Vagina (tissue), 2 donors: ENCODE data around the gene ZNF692. TPM values are rescaled to one million over a fixed set of nuclear protein-coding genes. Genes with fewer than 3 reads are reported as not detected.

Experiments
- DNase-seq, 2 donors: peaks; one replicate each; pipeline ENCODE4 v3.0.0-alpha.2; 2017; ENCODE audit errors: extremely low spot score in 2 of 2
- H3K27ac ChIP-seq: fragments of 200-600 bp; sonication (generic); one replicate; pipeline ENCODE4 v1.5.1; 2019
- H3K27me3 ChIP-seq: fragments of 200-600 bp; sonication (generic); one replicate; pipeline ENCODE4 v1.5.1; 2019
- H3K36me3 ChIP-seq, 2 donors: fragments of 200-600 bp; sonication (generic); one replicate each; pipeline ENCODE4 v1.5.1; 2017 to 2019
- H3K4me1 ChIP-seq: fragments of 200-600 bp; sonication (generic); one replicate; pipeline ENCODE4 v1.5.1; 2019
- H3K4me3 ChIP-seq, 2 donors: fragments of 200-600 bp; sonication (generic); 1 replicate in 1 of 2; 2 replicates in 1 of 2; pipeline ENCODE4 v1.5.1; 2016 to 2019
- H3K9me3 ChIP-seq: fragments of 200-600 bp; sonication (generic); one replicate; pipeline ENCODE4 v1.5.1; 2019
- CTCF ChIP-seq, 3 experiments: fragments of 450-650 bp in 2 of 3; fragments of 200-600 bp in 1 of 3; sonication (generic) in 1 of 3; IDR thresholded peaks; one replicate each; pipeline ENCODE4 v1.5.1; 2017 to 2019; ENCODE audit warnings: antibody characterized with exemption in 3 of 3, mild to moderate bottlenecking in 2 of 3, moderate library complexity in 2 of 3
- POLR2A ChIP-seq, 2 donors: fragments of 450-650 bp; IDR thresholded peaks; one replicate each; pipeline ENCODE4 v1.6.1; 2017; ENCODE audit warnings: antibody characterized with exemption in 2 of 2, mild to moderate bottlenecking in 2 of 2, moderate library complexity in 2 of 2
- POLR2AphosphoS5 ChIP-seq, 2 donors: sonication (generic); formaldehyde crosslinking; IDR thresholded peaks; one replicate each; pipeline ENCODE4 v1.9.0; 2017; ENCODE audit warnings: antibody characterized with exemption in 2 of 2, mild to moderate bottlenecking in 2 of 2, low read depth in 1 of 2; ENCODE audit not compliant: insufficient read depth in 1 of 2
- intact Hi-C: fragments of 100-400 bp; cut with DNase I; formaldehyde crosslinking; loops from one replicate; pipeline ENCODE4 v1.15.1; 2023
- total RNA-seq: library from RNA; depleted of rRNA; stranded (reverse); fragments of >200 nt; gene quantifications from one replicate; pipeline ENCODE4 v1.2.3, GENCODE V29; 2016

Gene ZNF692
- total RNA-seq, 1 donor from 2014 or later = 46.7 TPM

DNA sequence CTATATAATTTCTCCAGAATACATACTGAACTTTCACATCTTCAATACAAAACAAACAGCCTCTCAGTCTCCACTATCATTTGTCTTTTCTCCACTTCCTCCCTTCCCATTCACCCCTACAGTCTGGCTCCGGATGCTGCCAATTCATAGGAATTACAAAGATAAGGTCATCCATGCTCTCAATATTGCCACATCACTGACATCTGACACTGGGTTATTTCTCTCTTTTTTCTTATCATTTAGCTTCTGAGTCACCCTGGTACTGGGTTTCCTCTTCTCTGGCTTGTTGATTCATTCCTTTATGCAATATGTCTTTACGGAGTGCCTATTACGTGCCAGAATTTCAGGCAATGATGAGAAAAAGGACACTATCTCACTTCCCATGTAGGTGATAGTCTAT is 30.0 kb downstream of the ZNF692 start:
- H3K27ac ChIP-seq = no peak overlapping the region
- peaks cover 0 to under 1% of the 10 kb centered on the region in 2 donors for H3K36me3 ChIP-seq
- H3K9me3 ChIP-seq = no peaks in the 10 kb centered on the region
- intact Hi-C loops = no loop called here
- TF ChIP-seq POLR2A (IDR thresholded peaks at IDR 0.05) = no peak
- TF ChIP-seq CTCF (IDR thresholded peaks at IDR 0.05) = no peak
- no peak for TF ChIP-seq POLR2AphosphoS5 (IDR thresholded peaks at IDR 0.05; ENCODE audit: insufficient read depth in 1 of 2, low read depth in 1 of 2)
- DNase-seq = no peak
- H3K27me3 ChIP-seq = no peaks in the 10 kb centered on the region
- H3K4me1 ChIP-seq = peaks cover 25% of the 10 kb centered on the region
- no peak overlapping the region for H3K4me3 ChIP-seq

DNA sequence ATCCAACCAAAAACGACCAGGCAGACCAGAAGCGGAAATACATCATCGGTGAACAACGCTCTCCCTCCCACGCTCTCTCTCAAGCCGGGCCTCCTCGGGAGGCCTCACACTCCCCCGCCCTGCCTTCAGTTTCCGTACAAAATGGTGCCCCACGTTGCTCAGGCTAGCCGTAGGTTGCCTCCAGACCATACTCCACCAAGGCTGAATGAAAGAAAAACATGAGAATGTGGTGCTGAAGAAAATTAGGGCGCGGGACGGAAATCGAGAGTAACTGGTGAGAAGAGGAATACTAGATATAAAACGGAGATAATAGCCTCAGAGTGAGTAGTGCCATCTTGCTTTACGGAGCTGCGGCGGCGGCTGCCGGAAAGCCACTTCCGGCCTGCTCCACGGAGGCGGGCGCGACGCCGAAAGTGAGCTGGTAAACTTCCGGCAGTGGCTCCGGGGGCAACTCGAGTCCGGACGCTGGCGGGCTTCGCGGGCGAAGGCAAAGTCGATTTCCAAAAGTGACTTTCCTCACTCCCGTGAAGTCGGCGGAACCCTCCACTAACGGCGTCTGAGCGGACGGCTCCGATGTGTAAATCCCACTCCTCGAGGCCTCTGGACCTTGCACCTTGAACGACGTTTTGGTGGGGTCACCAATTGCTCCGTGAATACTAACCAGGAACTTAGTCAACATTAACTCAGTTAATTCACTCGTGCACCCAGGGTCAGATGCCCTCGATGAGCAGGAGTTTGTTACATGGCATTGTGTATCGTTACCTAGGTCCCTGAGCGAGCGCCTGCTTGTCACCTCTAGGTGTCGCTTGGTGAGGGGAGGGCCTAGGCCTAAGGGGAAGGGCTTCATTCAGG is 32.8 kb downstream of the ZNF692 start, which contains the start of gene SH3BP5L:
Gene SH3BP5L (minus strand): TSS at position 7 of the 852 bp plus-strand sequence. CDS start 980 bp downstream, outside the sequence.
- Histone ChIP-seq H3K36me3 (peaks cover 0 to 9% of the 10 kb centered on the region in 2 donors), H3K4me3 (peak within 1 kb of the TSS; percentile 67 to 77), H3K27ac (peak within 1 kb of the TSS; percentile 98), H3K4me1 (peaks cover 52% of the 10 kb centered on the region), H3K27me3 (no peaks in the 10 kb centered on the region), H3K9me3 (no peaks in the 10 kb centered on the region)
- peak in 1 of 2 donors; percentile 97 for DNase-seq
- intact Hi-C loops = no loop called here
- TF ChIP-seq CTCF (IDR thresholded peaks at IDR 0.05) = peak in 1 of 3 experiments; percentile 41
- TF ChIP-seq POLR2AphosphoS5 (IDR thresholded peaks at IDR 0.05; ENCODE audit: insufficient read depth in 1 of 2, low read depth in 1 of 2) = peak; percentile 90 to 94
- peak in 1 of 2 donors; percentile 67 for TF ChIP-seq POLR2A (IDR thresholded peaks at IDR 0.05)

DNA sequence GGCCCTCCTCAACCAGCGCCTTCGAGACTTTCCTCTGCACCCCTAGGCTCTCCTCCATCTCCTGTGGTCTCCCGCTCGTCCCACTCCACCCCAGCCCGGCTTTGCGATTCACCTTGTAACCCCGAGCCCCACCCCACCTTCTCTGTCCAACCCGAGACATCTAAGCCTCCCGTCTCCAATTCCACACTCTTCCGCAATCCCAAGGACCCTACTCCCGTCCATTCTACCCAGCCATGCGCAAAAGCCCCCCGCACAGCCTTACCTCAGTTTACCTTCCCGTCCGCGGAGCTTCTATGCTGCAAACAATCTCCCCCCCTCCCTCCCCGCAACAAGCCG is 33.3 kb downstream of the ZNF692 start:
- peak overlapping the region; percentile 67 to 77 for H3K4me3 ChIP-seq
- H3K27me3 ChIP-seq = no peaks in the 10 kb centered on the region
- peaks cover 0 to 14% of the 10 kb centered on the region in 2 donors for H3K36me3 ChIP-seq
- peaks cover 56% of the 10 kb centered on the region for H3K4me1 ChIP-seq
- TF ChIP-seq POLR2A (IDR thresholded peaks at IDR 0.05) (peak in 1 of 2 donors; percentile 28), POLR2AphosphoS5 (IDR thresholded peaks at IDR 0.05; ENCODE audit: insufficient read depth in 1 of 2, low read depth in 1 of 2) (no peak)
- no peaks in the 10 kb centered on the region for H3K9me3 ChIP-seq
- peak overlapping the region; percentile 98 for H3K27ac ChIP-seq
- intact Hi-C loops = no loop called here
- no peak for DNase-seq

DNA sequence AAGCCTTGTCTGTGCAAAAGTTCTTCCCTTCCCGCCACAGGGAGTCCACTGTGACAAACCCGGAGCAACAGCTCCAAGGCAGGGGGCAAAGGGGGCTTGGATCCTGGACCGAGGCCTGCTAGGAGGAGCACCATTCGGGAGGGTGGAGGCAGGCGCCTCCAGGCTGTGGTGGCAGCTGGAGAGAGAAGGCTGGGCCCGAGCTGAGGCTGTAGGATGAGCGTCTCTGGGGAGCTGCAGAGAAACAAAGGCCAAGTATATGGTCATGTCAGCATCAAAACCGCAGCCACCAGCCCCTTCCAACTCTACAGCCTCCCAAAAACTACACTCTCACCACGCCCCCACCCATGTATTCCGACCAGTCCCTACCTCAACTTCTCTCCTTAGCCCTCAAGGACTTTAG is 33.7 kb downstream of the ZNF692 start:
- Histone ChIP-seq H3K9me3 (no peaks in the 10 kb centered on the region), H3K36me3 (peaks cover 0 to 18% of the 10 kb centered on the region in 2 donors), H3K4me3 (peak overlapping the region; percentile 67 to 77), H3K27me3 (no peaks in the 10 kb centered on the region), H3K4me1 (peaks cover 56% of the 10 kb centered on the region), H3K27ac (peak overlapping the region; percentile 98)
- no peak for DNase-seq
- TF ChIP-seq POLR2A (IDR thresholded peaks at IDR 0.05) (no peak), CTCF (IDR thresholded peaks at IDR 0.05) (no peak), POLR2AphosphoS5 (IDR thresholded peaks at IDR 0.05; ENCODE audit: insufficient read depth in 1 of 2, low read depth in 1 of 2) (no peak)
- intact Hi-C loops = no loop called here

- Histone ChIP-seq H3K4me3 (peak overlapping the region; percentile 67 to 77), H3K27me3 (no peaks in the 10 kb centered on the region), H3K9me3 (no peaks in the 10 kb centered on the region), H3K27ac (peak overlapping the region; percentile 98), H3K4me1 (peaks cover 56% of the 10 kb centered on the region), H3K36me3 (peaks cover 0 to 18% of the 10 kb centered on the region in 2 donors)
- intact Hi-C loops = no loop called here
- TF ChIP-seq CTCF (IDR thresholded peaks at IDR 0.05) (no peak), POLR2AphosphoS5 (IDR thresholded peaks at IDR 0.05; ENCODE audit: insufficient read depth in 1 of 2, low read depth in 1 of 2) (no peak), POLR2A (IDR thresholded peaks at IDR 0.05) (no peak)
- no peak for DNase-seq
Observed at GRCh38 chr1:248824701-248825100, 34.2 kb downstream of the ZNF692 start.
